ENCODE data around the gene TUBB2B.

The TUBB2B gene

DNA sequence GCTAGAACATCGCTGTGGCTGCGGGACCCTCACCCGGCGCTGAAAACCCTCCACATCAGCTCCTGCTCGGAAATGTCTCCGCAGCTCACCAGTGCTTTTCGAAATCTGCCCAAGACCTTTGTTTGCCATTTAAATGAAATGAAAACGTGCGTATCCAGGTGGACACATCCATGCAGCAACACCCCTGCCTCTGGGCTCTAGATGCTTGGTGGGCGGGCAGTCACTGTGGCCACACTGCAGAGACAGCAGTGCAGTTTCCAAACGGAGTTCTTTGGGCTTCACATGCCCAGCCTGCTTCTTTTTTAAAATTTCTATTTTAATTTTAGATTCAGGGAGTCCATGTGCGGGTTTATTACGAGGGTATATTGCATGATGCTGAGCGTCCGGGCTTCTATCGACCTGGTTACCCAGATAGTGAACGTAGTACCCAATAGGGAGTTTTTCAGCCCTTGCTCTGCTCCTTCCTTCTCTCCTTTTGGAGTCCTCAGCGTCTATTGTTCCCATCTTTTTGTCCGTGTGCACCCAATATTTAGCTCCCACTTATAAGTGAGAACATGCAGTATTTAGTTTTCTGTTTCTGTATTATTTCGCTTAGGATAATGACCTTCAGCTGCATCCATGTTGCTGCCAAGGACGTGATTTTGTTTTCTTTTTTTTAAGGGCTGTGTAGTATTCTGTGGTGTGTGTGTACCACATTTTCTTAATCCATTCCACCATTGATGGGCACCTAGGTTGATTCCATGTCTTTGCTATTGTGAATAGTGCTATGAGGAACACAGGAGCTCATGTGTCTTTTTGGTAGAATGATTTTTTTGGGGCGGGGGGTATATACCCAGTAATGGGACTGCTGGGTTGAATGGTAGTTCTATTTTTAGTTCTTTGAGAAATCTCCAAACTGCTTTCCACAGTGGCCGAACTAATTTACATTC is 4.8 kb upstream of the TUBB2B start:
- DNase-seq, result no peak

DNA sequence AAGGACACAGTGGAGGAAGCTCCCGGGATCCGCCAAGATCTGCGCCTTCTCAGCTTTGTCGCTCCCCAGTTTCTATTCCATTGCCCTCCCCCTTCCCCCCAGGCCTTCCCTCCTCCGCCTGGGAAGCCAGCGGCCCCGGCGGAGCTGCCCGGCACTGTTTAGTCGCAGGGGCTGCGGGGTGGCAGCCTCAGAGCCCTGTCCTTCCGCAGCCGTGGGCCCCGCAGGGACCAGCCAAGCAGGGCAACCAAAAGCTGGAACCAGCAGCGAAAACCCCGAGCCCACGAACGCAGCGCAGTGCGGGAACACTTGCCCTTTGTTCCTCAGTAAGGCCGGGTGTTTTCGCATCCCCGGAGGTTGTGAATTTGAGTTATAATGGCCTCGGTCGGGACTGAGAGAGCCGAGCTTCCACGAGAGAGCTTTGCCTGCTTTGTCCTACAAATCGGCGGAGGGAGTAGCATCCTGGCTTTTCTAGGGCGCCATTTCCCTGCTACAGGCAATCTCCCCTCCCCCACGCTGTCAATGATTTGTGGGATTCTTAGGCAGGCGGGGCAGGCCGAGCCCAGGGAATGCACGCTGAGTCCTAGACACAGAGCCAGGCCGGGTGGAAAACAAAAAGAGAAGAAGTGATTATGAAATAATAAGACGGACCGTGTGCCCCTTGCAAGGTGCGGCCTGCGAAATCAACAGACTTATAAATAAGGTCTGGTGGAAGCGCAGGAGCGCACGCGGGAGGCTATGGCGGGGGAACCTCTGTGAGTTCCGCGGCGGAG is 4.0 kb upstream of the TUBB2B start:
- no peak for DNase-seq

DNA sequence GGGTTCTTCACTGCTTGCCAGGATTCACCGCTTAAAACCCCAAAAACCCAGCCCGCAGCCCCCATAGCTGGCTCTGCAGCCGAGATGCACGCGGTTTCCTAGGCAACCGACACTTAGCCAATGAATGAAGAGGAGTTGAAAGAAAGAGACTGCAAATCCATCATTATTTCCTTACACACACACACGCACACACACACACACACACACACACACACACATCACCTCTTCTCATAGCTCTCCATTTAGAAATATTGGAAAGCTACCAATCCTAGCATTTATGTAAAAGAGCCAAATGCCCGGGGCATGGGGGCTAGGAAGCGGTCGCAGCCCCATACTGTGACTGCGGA is 3.4 kb upstream of the TUBB2B start:
- DNase-seq, result no peak

DNA sequence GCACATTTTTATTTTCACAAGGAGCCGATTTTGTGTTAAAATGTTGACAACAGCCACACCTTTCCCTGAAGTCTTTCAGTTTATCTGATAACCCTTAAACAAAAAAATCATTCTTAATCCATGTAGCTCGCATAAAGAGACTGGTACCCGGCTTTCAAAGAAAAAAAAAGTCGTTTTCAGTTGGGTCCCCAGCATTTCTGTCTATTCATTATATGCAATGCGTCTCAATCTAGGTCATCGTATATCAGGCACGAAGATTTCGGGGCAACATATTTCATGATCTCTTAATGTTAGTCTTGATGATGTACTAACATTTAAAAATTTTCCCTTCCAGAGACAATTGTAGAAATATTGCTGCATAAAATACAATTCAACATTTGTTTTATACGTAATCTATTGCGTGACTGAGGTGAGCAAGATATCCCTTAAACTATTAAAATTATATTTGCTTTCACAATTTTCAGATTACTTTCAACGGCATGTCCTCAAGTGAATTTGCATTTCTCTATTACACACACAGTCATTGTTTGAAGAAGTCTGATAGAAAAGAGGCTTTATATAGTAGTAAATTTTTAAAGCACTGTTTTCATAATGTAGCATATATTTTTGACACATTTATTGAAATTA is 2.9 kb upstream of the TUBB2B start:
- no peak for DNase-seq

DNA sequence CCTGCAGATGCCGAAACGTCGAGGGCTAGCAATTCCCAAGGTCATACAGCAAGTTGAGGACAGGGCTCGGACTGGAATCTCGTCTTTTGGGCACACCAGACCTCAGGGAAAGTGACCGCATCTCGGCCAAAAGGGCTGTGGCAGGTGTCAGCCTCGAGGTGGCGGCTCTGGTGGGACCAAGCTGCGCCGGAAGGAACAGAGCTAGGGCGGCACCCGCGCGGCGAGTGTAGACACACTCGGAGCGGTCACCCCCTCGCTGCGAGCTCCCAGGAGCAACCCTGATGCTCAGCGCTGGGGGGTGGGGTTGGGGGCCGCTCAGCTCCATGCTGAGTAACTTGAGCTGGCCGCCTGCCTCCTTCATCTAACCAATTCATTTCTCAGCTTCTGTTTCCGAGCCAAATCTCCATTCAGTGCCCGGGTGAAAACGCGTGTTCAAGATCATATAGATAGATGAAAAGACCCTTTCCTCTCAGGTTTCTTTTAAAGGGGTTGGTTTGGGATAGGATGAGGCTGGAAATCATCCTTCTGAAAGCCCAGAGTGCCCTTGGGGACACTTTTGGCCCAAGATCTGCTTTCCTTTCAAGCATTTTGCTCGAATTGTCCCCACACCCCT is 2.2 kb upstream of the TUBB2B start:
- DNase-seq, result no peak

DNA sequence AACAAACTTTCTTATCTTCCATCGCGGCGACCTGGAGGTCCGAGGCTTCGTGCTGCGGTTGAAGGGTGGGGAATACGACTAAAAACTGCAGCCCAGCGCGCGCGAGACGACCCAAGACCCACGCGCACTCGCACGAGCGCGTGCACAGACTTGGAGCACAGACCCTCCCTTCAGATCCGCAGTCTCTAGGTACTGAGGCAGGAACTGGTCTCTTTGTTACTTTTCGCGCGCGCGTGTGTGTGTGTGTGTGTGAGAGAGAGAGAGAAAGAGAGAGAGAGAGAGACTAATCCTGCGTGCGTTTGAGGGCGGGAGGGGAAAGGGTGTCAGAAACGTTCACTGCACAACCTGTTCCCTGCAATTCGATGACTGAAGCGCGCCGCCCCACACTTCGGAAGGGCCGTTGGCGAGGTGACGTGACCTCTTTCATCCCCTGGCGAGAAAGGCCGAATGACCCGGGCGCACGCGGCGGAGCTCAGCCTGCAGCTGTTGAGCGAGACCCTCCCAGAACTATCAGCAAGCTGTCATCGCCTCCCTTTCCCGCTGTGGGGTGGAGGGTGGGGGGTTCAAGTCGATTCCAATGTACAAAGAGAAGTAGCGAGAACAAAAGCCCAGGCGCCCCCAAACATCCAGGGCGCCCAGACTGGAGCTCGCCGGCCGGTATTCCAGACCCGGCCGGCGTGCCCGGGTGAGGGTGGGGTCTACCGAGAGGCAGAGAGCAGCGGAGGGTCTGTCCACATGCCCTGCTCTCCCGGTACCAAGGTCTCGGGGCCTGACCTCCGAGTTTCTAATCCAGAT is 1.5 kb upstream of the TUBB2B start:
- no peak for DNase-seq

DNA sequence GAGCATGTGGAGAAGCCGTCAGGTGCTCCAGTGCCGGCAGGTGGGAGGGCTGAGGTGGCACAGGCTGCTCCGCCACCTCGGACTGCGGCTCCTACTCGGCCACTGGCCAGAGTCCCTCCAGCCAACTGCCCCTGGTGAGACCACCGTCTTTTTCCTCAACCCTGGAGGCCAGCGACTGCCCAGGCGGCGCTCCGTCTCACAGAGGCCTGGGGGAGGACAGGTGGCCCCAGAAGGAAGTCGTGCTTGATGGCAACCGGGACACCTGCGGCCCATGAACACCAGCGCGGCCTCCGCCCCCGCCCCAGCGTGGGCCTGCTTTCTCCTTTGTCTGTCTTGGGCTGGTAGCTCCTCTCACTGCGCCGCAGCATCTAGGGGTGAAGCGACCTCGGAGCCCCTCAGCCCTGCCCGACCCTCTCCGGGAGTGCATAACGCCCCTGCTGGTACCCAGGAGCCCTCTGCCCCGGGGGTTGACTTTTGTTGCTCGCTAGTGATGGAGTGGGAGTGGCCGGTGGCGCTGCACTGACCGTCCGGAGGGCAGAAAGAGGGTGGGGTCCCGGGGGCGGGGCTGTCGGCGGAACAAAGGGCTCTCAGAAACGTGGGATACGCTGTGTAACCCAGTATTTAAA is 706 bp upstream of the TUBB2B start:
- DNase-seq, result no peak

DNA sequence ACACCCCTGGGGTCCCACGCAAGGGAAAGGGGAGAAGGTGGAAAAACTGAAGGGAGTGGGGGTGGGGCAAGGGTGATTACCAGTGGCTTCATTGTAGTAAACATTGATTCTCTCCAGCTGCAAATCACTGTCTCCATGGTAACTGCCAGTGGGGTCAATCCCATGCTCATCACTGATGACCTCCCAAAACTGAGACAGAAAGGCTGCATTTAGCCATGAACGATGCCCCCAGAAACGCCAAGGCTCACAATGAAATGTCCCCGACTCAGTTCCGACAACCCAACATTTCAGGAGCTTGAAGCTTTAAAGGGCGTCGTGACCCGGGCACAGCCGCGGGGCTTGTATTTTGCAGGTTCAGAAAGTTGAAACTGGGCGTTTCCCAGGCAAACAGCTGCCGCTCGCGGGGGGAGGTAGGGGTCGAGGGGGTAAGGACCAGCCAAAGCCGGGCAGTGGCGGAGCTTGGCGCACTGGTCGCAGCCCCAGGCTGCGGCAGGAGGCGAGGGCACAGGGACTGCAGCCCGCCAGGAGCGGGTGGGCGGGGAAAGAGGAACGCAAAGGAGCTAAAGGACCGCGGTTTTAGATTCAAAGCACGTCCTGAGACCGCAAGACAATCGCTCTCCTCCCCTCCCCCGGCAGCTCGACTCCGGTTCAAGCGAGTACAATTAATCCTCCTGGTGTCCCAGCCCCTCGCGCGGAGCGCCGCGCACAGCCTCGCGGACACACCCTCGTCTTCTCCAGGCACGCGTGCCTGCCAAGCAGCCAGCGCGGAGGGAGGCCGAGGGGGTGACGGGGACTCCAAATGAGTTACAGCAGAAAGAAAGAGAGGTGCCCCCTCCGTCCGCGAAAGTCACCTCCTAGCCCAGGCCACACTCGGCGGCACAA is 731 bp downstream of the TUBB2B start:
- DNase-seq, result no peak

DNA sequence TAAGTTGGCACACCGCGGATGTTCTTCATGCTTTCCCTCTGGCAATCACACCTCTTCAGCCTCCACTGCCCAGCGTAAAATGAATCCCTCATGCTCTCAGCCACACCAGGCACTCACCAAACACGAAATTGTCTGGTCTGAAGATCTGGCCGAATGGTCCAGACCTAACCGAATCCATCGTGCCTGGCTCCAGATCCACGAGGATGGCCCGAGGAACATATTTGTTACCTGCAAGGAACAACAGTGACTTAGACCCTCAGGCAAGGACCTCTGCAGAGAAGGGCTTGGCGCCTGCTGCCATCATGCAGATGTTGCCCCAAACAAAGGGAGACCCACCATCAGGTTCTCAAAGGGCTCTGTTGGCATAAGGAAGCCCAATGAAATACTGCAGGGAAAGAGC is 1.4 kb downstream of the TUBB2B start:
- no peak for DNase-seq

DNA sequence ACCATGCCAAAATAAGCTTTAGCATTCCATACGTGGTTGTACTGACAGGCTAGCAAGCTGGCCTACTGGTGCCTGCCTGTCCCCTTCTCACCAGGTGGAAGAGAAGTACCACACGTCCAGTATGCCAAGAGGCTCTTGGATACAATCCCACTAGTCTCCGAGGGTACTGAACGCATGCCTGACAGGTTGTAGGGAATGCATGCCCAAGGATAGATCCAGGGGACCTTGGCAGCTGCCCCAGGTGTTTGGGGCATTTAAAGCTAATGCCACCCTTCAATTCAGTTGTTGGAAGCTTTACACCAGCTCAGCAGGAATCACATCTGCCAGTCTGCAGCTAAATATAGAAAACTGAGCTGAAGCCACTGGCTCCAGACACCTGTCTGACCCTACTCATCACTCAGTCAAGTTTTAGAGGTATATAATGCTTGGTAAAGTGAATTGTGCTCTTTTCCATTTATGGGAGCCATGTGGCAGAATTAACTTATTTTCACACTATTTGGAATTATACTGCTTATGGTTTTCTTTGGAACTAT is 4.9 kb downstream of the TUBB2B start:
- DNase-seq, result no peak

DNA sequence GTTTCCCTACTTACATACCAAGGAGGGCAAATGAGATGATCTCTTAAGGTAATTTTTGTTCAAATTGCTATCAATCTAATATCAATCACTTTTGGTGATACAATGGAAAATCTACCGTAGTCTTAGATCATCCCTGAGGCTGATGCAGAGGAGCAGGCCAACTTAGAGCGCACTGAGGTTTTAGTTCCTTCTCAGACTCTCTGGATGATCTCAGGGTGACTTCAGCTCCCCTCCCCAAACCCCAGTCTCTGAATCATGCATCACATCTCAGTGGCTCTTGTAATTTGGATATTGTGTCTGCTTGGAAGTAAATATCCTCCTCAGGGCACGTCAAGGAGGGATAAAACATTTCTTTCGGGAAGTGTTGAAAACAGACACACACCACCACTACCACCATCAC is 5.9 kb downstream of the TUBB2B start:
- DNase-seq, result no peak

DNA sequence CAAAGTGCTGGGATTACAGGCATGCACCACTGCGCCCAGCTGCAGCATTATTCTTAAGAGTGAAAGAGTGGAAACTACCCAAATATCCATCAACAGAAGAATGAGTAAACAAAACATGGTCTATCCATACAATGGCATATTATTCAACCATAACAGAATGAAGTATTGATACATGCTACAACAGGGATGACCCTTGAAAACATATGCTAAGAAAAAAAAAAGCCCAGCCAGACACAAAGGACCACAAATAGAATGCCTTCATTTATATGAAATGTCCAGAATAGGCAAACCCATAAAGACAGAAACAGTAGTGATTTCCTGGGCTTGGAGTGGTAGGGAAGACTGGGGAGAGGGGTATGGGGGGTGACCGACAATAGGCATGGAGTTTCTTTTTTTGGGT is 7.1 kb downstream of the TUBB2B start:
- no peak for DNase-seq

DNA sequence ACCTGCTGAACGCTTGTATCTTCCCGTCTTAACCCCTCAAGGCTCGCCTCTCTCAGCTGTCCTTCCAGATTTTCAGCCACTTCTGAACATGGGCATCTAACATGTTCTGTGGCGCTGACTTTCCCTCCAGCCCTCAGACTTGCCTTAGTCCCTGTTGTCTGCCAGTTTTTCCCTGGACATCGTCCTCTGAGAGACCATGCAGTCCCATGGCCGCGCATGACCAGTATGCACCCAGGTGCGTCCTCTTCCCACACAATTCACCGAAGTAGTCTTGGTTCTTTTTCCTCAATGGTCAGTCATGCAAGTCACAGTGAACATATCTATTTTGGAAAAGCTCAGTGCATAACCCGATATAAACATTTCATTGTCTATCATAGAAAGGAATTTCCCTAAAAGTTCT is 9.2 kb downstream of the TUBB2B start:
- DNase-seq, result no peak

DNA sequence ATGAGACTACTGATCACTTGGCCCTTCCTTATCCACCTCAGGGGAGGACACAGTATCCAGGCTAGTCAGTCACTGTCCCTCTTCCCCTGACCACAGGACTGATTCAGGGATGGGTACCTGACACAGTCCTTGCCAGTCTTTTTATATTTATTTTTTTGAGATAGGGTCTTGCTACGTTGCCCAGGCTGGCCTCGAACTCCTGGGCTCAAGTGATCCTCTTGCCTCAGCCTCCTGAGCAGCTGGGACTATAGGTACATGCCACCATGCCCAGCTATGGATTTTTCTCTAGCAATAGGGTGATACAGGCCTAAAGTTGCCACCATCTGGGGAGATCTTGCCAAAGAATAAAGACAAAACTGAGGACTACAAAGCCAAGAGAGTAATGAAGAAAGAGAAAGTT is 10.2 kb downstream of the TUBB2B start:
- no peak for DNase-seq

DNA sequence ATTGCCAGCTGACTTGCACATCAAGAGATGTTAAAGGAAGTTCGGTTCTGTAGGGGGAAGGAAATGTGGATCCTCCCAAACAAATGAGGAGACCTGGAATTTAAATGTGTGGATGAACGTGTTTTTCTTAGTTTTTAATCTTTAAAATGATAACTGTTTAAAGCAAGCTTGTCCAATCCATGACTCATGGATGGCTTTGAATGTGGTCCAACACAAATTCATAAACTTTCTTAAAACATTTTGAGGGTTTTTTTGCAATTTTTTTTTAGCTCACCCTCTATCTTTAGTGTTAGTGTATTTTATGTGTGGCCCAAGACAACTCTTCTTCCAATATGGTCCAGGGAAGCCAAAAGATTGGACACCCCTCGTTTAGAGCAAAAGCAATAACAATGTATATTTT is 12.6 kb downstream of the TUBB2B start:
- DNase-seq, result no peak

DNA sequence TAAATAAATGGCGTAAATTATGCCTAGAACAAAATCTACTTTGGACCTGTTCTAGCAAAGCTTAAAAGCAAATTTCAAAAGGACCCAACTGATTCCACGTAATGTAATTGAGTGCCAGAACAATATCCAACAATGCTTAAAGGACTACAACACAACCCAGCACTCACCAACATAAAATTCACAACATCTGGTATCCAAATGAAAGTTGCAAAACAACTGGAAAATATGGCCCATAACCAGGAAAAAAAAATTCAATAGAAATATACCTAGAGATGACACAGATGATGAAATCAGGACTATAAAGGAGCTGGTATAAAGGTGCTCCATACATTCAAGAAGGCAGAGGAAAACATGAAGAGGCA is 14.1 kb downstream of the TUBB2B start:
- DNase-seq, result no peak

DNA sequence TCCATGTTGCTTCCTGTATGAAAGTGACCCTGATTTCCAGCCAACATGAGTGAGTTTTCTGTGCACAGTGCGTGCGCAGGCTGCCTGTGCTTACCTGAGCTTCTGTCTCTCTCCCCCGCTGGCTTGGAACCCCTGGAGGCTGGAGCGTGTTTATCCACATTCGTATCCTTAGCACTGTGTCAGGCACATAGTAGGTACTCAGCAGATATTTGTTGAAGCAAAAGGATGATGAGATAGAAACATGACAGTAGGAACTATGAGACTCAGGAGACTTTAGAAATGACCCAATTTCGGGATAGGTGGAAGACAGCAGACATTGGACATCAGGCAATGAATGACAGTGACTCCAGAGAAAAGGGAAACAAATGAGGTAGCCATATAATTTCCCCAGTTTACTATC is 15.2 kb downstream of the TUBB2B start:
- DNase-seq, result no peak

DNA sequence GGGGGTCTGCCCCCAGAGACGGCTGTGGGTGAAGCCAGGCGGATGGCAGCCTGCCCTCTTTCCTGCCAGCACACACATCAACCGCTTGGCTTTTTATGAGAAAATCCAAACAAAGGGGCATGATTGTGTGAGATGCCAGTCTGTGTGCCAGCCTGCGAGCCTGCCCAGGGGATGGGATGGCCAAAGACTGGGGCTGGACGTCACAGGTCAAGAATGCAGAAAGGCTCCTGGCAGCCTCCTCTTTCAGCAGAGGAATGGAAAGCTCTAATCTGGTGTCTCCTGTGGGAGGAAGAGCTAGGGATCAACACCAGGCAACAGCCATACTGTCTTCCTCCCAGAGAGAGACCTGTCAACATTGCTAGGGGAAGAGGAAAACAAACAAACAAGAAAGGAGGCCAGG is 15.8 kb downstream of the TUBB2B start:
- DNase-seq, result no peak

DNA sequence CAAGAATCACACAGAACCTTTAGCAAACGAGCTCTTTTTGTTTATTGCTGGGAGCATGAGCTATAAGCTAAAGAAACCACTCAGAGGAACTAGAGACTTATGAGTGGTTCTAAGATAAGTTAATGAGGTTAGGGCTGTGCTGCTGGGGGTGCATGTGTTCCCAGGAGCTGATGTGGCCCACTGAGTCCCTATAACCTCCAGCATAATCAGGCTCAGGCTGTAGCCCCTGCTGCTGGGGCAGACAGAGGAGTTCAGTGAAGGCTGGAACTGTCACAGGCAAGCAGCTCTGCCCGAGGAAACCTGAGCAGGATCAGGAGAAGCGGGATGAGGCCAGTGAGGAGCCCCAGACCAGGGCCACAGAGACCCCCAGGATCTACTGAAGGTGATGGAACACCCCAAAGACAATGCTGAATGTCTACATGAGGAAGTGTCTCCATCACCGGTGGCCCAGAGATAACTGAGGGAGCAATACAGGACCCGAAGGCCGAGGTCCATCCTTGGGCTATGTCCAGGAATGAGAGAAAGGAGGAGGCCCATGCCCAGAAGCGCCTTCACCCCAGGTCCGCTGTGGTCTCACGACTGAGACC is 17.3 kb downstream of the TUBB2B start:
- DNase-seq, result no peak
